ENCODE results near the gene DENND11.

DENND11 gene

DNA sequence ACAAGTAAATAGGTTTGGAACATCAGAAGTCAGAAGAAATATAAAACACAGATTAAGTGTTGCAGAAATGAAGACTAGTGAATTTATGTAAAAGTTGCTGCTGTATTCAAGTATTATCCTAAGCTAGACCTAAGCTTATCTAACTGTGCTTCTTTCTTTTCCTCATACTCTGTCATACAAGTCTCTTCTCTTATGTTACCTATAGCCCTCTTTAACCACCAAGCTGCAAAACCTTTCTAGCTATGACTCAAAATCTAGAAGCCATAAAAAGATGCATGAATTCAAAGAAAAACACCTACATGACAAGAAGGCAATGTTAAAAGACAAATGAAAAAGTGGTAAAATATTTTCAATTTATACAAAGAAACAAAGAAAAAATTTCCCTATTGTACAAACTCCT, 23.0 kb downstream of the DENND11 start:
- DNase-seq (ENCODE audit: low read depth), result no peak

DNA sequence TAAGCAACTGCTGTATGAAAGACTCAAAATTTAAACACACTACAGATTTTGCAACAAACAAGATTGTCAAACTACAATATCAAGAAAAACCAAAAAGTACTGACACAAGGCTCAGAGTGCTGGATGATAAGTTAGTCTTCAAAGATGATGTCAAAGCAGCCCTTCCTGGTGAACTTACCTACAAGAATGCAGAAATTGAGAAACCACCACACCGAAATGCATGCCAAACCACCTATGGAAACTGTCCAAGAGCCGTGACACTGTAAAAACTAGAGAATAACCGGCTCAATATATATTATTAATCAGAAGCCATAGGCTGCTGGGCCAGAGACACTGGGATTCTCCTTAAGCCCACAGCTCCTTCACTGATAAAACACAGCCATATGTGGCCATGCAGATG, 25.3 kb downstream of the DENND11 start:
- DNase-seq (ENCODE audit: low read depth), result no peak

DNA sequence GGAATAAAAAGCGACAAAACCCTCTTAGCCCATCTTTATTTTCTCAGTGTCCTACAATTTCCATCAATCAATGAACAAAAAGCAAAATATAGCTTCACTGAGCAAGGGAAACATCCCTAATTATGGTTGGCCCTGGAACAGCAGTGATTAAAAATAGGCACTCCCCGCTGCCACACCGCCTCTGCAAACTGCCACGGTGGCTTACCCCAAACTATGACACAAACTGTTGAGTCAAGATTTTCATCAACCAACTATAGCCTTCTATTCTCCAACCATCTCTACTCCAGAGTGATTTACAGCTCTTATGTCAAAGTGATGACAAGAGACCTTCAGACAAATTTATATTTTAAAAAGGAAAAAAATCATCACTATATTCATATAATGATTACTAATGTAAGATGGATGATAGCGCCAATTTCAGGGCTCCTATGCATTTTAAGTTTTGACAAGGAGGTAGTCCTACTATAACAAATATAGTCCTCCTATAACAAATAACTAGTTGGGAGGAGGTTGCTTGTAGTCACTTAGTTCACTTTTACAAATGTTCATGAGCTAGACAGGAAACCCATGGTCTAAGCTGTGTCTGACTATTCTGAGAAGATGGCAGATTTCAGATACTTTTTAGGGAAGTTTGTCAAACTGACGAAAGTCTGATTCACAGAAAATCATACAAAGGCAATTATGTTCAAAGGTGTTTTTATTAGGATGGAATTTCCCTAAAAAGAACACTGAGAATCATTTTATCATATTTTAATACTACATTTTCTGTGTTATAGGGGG, 26.3 kb downstream of the DENND11 start:
- no peak for DNase-seq (ENCODE audit: low read depth)

DNA sequence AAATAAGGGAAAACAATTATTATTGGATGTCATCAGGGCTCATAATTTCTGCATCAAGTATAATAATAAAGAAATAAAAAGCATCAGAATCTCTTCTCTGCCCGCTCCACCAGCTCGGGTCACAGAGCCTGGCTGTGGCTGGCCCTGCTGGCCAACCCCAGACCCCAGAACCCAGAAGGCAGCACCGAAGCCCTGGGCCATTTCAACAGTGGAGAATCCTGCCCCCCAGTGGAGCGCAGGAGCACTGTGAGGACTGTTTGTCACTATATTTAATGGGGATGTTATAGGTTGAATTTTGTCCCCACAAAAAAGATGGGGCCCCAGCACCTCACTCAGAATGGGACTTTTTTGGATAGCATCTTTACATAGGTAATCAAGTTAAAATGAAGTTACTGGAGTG, 27.3 kb downstream of the DENND11 start:
- DNase-seq (ENCODE audit: low read depth), result no peak

DNA sequence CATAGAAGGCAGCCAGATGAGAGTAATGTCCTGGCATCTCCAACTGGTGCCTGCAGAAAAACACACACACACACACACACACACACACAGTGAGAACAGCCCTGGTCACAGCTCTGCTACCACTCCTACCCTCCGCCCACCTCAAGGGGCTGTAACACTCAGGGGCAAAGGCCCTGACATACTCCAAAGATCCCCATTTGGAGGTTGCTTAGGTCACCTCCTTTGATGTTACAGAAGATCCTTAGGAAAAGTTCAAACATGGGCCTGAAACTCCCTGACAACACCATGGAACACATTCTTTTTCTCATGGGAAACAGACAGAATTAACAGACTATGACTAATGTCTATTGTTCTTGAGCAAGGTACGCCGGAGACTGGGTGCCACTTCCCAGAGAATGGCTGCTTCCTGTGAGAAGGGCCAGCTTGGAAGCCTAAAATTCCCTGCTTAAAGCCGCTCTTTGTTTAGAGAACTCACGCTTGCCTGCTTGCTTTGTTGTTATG, 27.7 kb downstream of the DENND11 start:
- no peak for DNase-seq (ENCODE audit: low read depth)

DNA sequence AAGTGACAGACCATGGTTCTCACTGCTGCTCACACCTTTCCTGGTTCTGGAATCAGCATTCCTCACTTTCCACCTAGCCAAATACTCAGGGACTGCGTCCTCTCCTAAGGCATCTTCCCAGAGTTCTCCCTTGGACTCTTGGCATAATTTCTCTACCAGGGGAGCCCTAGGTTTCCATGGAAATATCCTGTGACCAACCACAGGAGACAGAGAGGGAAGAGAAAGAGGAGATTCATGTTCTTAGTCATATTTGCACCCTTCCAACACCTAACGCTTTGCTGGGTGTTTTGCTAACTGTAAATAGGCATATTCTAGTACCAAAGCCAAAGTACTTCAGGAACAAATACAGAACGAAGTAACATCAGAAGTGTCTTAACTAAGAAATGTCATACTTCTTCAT, 28.6 kb downstream of the DENND11 start:
- DNase-seq (ENCODE audit: low read depth), result no peak

DNA sequence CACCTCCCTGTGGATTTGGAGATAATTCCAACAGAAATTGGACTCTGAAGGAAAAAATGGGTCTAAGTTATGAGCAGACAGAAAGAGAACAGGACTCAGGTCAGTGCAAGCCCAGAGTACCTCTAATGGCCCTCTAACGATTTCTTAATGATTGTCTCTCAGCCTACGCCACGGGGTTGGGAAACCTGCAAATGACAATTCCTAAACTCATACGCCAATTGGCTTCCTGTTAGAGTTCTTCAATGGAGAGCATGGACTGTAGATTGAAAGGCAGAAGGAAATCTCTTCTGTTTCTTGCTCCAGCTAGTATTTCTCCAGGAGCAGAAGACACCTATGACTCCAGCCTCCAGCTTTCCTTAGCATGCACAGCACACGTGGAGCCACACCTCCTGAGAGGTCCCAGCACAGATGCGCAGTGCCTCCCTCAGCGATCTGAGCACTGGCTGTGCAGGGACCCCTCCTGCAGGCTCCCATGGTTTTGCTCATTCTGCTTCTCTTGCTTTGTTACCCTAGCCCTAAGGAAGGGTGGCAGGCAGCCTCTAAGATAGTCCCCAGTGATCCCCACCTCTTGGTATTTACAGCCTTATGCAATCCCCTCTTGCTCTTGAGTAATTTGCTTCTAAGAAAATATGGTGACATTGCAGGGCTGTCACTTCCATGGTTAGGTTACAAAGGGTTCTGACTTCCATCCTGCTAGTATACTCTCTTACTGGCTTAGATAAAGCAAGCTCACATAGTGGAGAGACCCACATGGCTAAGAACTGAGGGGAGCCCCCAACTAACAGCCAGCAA, 30.1 kb downstream of the DENND11 start:
- DNase-seq (ENCODE audit: low read depth), result no peak

DNA sequence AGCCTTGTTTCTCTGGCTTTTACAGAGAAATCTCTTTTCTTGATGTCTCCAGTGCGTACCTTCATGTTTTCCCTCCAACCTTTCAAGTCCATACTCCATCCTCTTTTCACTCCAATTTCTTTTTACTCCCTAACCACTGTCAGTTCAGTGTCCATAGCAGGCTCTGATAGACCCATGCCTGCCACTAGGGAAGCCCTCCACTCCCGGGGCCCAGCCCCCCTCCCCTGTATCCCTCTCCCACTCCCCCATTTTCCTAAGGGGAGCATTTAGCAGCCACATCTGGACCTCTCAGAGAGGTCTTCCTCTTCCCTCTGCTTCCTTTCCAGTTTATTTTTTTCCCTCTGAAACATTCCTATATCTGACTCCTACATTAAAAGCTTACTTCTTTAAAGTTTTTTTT, 33.1 kb downstream of the DENND11 start:
- DNase-seq (ENCODE audit: low read depth), result no peak

DNA sequence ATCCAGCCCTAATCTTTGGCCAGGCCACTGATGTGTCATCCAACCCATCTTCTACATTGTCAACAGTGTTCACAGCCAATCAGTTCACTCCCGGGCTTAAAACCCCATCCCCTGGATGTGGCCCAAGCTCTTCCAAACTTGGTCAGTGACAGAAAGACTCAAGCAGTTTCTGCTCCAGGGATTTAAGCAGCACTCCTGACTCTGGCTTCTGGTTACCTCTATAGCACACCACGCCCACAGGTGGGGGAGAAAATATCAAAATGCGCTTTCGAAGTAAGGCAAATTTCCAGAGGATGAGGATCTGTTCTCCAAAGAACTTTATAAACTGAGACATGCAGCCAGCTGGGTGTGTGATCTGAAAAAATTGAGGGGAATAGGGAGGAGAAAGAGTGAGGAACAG, 35.9 kb downstream of the DENND11 start:
- no peak for DNase-seq (ENCODE audit: low read depth)

DNA sequence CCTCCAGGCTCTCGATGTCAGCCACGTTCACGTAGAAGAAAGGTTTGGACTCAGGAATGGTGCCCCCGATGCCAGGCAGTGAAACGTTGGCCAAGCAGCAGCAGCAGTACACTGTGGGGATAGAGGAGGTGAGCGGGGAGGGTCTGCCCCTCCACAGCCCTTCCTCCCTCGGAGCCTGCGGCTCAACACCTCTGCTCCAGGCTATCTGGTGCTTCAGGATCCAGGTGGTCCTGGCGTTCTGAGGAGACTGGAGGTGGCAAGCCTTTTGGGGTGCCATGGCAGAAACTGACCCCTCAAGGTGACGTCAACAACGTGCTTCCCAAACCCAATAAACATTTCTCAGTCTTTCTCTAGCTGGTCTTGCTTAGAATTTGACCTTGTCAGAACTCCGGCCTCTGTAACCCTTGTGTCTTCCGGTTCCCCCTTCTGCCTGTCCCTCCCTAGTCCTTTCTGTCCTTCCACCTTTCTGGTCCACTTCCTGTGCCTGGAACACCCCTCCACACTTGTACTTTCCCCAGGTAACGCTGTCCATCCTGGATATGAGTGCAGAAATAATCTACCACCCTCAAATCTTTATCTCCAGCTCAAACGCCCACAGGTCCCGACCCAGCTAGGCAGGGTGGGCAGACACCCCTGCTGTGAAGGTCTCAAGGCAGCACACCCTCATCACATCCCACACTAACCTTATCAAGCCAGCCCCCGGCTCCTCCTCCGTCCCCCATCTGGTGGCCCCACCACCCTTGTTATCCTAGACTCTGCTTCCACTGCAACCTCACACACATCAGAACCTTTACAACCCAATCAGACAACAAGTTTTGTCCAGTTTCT, 36.5 kb downstream of the DENND11 start:
- DNase-seq (ENCODE audit: low read depth), result no peak

DNA sequence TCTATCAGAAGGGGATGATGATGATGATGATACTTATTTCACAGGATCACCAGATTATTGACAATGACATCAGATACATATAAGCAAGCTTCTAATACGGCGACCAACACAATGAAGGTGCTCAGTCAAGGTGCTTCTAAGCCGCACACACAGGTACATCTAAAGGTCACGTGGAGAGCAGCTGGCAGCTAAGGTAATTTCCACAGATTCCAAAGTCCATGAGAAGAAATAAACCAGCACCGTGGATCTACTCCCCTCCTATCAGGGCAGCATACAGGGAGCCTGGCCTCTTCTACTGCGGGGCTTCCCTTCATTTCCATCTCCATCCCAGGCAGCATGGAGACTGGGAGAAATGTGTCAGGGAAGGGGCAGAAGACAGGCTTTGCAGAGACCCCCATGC, 37.5 kb downstream of the DENND11 start:
- DNase-seq (ENCODE audit: low read depth), result no peak

DNA sequence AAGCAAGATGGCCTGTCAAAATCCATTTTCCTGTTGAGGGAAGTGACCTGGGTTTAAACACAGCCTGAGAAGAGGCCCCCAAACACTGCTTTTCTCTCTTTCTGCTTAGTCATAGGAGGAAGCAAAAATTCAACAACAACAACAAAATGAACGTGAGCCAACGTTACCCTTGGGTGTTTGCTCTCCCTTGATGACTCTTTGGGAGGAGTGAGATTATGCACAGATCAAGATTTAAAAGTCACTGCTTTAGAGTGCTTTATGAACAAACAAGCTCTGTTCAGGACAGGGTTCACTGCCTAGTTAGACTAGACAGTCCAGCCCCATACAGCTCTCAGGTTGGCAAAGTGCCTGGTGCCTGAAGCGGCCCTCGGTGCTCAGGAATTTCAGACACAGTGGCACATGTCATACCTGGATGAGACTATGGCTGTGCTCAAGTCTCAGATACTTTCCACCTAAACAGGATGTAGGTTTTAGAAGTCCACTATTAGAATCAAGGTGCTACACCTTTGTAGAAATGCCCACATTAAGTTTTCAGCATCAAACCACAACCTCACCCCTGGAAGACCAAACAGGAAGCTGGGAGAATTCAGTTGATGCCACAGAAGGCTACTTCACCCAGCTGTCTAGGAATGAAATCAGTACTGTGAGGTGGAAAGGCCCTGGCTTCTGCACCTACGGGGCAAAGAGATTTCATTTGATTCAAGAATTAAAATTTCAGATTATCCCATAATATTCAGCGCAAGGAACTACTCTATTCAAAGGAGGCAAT, 38.7 kb downstream of the DENND11 start:
- DNase-seq (ENCODE audit: low read depth), result no peak

DNA sequence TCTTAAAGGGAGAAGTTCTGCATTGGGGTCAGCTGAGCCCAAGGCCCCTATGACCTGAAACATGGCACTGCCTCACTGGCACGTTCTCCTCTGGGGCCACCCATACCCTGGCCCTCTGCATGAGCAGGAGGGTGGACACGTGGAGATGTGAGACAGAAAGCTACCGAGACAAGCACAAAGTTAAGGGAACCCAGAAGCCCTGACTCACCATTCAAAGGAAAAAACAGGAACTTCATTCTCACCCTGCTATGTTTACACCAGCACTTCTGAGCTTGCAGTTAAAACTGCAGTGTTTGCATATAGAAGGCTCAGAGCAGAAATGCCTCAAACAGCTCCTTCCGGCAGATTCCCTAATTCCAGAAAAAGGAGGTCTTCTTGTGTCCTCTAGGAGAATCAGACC, 41.7 kb downstream of the DENND11 start:
- DNase-seq (ENCODE audit: low read depth), result no peak

DNA sequence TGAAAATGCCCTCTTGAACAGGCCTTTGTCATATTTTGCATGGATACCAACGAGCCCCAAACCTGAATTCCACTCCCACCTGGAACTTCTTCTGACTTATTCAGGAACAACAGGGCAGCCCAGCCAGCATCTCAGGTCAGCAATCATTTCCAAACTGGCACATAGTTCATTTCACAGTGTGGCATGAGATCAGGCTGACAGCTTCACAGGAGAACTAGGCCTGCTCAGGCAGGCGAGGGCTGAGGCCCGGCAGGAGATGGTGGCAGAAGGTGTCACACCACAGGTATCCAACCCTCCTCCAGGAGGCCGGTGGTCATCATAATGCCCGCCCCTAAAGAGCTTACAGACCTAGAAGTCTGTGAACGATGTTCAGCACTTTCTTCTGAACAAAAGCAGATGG, 42.5 kb downstream of the DENND11 start:
- no peak for DNase-seq (ENCODE audit: low read depth)

DNA sequence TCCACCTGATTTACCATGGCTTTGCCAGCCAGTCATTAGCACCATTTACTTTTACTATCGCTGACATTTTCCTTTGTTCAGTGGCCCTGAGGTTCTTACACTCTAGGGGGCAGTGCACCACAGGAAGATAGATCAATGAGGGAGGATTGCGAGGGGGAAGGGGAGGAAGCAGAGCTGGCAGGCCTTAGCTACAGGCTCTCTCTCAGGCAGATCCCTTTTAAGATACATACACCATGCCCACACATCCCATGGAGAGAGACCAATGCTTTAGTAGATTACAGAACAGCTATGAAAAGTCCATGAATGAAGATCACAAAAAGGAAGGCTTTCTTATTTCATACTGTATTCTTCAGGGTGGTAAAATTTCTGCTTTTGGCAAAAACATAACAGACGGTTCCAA, 47.4 kb downstream of the DENND11 start:
- DNase-seq (ENCODE audit: low read depth), result no peak

DNA sequence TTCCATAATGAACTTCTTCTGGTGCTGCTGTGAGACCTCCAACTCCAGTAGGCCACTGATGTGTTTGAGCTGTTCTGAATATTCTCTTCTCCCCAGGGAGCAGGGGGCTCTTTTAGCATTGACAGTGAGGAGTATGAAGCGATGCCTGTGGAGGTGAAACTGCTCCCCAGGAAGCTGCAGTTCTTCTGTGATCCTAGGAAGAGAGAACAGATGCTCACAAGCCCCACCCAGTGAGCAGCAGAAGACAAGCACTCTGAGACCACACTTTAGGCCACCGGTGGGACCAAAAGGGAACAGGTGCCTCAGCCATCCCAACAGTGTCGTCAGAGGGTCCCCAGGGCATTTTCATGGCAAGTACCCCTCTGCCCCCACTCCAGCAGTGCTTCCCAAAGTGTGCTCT, 49.3 kb downstream of the DENND11 start:
- no peak for DNase-seq (ENCODE audit: low read depth)
